HG02973 (cell line): Measurements from ENCODE around the gene DENND2C.

ENCODE experiments used
- ATAC-seq: cut with Tn5 transposase; IDR thresholded peaks from one replicate; pipeline ENCODE4 v1.9.1; 2021; ENCODE audit warnings: moderate library complexity; ENCODE audit not compliant: unreplicated experiment

The DENND2C gene

GRCh38 chr1:114550336-114550735 is 119.5 kb downstream of the DENND2C start:
- ATAC-seq, result no peak

- ATAC-seq, result no peak
Measured at GRCh38 chr1:114549137-114549536, 120.7 kb downstream of the DENND2C start.

- ATAC-seq, result no peak
Measured at GRCh38 chr1:114547076-114547475, 122.8 kb downstream of the DENND2C start.

- no peak for ATAC-seq
Measured at GRCh38 chr1:114545796-114546195, 124.1 kb downstream of the DENND2C start.

- ATAC-seq, result no peak
Measured at GRCh38 chr1:114545315-114545714, 124.5 kb downstream of the DENND2C start.

GRCh38 chr1:114540821-114541220 is 129.0 kb downstream of the DENND2C start:
- ATAC-seq, result no peak

GRCh38 chr1:114540272-114540671 is 129.6 kb downstream of the DENND2C start:
- no peak for ATAC-seq

GRCh38 chr1:114536043-114536442 is 133.8 kb downstream of the DENND2C start:
- no peak for ATAC-seq

- ATAC-seq, result no peak
Measured at GRCh38 chr1:114535401-114535800, 134.4 kb downstream of the DENND2C start.
